Endothelial cell of umbilical vein (primary cell): ENCODE results near the gene SPDYE6.
"Not testable (repeated sequence)": the region's sequence is repeated elsewhere in the genome, so short reads cannot be mapped to it uniquely, and the experiment has no call there.

Experiments
- CTCF ChIP-seq, 2 donors: IDR thresholded peaks; 1 replicate in 1 of 2; 2 replicates in 1 of 2; pipeline ENCODE4 v1.5.1; 2011; ENCODE audit warnings: low read length in 2 of 2, mild to moderate bottlenecking in 2 of 2, moderate library complexity in 2 of 2, control low read depth in 1 of 2, inconsistent platforms in 1 of 2, low read depth in 1 of 2; ENCODE audit not compliant: insufficient read depth in 1 of 2; ENCODE audit errors: extremely low read depth in 1 of 2
- EZH2 ChIP-seq: IDR thresholded peaks from 2 replicates; pipeline ENCODE4 v1.6.1; 2012; ENCODE audit warnings: borderline replicate concordance, low read depth, mild to moderate bottlenecking, moderate library complexity, low read length, inconsistent platforms; ENCODE audit not compliant: severe bottlenecking
- FOS ChIP-seq: IDR thresholded peaks from 2 replicates; pipeline ENCODE4 v1.6.1; 2011; ENCODE audit warnings: mild to moderate bottlenecking, low read length, moderate library complexity, borderline replicate concordance; ENCODE audit not compliant: insufficient read depth
- JUN ChIP-seq: IDR thresholded peaks from 2 replicates; pipeline ENCODE4 v1.6.1; 2011; ENCODE audit warnings: borderline replicate concordance, low read depth; ENCODE audit not compliant: insufficient read length, insufficient read depth
- POLR2A ChIP-seq: IDR thresholded peaks from 2 replicates; pipeline ENCODE4 v1.6.1; 2012; ENCODE audit warnings: low read depth, mild to moderate bottlenecking, control low read depth, low read length

GRCh38 chr7:102325106-102325505 lies 31.1 kb downstream of the SPDYE6 start:
- not testable (repeated sequence) for TF ChIP-seq EZH2; CTCF (IDR thresholded peaks at IDR 0.05; ENCODE audit: extremely low read depth in 1 of 2, insufficient read depth in 1 of 2, low read depth in 1 of 2, low read length in 2 of 2); JUN; POLR2A; FOS
